HG02610 (cell line): ENCODE results near the gene LSM8.
"Not testable (repeated sequence)": the region's sequence is repeated elsewhere in the genome, so short reads cannot be mapped to it uniquely, and the experiment has no call there.

Experiments
- ATAC-seq: cut with Tn5 transposase; IDR thresholded peaks from one replicate; pipeline ENCODE4 v1.9.1; 2021; ENCODE audit warnings: mild to moderate bottlenecking, moderate library complexity; ENCODE audit not compliant: unreplicated experiment

Gene LSM8

DNA sequence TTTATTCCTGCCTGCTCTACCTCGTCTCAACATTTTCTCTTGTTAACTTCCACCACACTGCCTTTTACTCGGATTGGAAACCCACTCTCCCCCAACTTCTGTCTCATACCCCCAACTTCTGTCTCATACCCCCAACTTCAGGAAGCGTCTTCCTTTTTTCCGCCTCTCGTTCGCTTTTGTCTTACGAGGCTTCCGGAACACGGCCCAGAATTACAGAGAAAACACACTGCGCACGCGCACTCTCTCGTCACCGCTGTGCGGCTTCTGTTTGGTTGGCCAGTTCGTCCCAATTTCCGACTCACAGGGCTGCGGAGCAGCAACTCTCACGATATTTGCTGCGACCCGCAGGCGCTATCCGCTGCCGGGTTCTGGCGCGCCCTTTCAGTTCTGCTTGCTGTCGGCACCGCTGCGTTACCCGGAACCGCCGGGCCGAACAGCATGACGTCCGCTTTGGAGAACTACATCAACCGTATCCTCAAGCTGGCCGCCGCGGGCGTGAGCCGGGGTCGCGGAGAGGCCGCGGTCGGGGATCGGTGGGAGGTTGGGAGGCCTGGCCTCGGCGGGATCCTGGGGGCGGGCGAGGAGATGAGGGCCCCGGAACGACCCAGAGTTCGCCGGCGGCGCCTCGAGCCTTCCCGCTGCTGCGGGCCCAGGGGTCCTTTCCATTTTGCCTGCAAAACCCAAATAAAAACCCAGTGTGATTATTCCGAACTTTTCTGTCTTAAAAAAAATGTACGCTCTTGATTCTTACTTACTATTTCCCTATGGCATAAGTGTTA is at the start of gene LSM8:
Gene LSM8 (plus strand): TSS at position 379 of the 779 bp plus-strand sequence. CDS start 60 bp downstream, at position 439.
- ATAC-seq: peak; percentile 99

DNA sequence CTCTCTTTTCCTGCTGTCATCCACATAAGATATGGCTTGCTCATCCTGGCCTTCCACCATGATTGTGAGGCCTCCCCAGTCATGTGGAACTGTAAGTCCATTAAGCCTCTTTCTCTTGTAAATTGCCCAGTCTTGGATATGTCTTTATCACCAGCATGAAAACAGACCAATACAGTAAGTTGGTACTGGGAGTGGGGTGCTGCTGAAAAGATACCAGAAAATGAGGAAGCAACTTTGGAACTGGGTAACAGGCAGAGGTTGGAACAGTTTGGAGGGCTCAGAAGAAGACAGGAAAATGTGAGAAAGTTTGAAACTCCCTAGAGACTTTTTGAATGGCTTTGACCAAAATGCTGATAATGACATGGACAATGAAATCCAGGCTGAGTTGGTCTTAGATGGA is 49.5 kb upstream of the LSM8 start:
- not testable (repeated sequence) for ATAC-seq

DNA sequence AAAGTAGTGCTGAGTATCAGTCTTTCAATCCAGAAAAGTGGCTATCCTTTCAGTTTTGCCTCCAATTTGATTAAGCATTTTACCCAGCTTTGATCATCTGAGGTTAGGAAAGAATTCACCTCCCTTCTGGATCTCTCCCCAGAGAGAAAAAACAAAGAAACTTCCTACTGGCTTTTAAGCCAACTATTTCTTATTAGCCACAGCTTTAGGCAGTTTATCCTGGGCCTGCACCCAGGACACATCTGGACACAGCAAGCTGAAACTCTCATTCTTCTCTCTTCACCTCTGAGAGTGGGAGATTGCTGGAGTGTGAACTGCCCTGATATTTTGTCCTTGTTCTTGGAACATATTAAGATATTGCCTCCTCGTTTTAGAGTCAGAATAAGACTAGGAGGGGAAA is 43.5 kb upstream of the LSM8 start:
- no peak for ATAC-seq

DNA sequence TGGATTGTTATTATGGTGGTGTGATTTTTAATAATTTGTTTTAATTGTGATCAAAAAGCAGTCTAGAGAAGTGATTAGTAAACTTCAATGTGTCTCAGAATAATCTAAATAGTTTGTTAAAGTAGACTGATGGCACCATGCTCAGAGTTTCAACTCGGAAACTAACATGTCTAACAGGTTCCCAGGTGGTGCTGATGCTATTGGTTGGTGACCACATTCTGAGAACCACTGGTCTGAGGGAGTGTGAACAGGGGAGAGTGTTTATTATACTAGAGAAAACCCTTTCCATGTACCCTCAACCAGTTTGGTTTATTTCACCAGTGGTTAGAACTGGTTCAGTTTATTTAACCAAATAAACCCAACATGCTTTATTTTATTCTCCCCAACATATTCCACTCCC is 42.0 kb upstream of the LSM8 start:
- ATAC-seq: no peak

DNA sequence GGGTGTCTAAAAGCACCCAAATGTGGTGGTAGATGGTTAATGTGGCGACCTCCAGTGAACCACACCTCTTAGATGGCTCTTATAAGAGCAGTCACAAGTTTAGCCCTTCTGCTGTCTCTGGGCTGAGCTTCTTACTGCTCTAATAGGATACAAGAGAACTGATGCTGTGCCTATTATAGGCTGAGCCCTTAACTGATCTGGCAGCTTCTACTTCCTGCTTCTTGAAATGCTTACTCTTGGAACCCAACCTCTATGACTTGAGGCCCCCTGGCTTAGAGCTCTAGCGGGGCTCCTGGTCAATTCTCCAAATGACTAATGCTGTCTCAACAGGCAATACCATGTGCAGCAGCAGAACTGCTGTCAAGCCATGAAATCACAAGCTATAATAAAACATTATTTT is 35.0 kb upstream of the LSM8 start:
- ATAC-seq: peak; percentile 38

DNA sequence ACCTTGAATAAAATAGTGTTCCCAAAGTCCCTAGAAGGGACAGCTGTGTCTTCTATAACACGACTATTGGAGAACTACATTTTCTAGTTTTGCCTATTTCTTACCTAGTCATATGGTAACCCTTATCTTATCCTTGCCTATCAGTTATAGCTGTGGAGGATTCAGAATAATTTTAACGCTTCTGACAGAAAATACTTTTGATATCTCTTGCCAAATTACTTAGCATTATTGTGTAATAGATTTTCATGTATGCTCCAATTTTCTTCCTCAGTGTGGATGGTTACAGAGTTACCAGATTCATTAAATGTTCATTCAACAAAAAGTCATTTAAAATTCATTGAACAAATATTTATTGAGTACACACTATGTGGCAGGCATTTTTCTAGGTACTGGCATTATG is 34.6 kb upstream of the LSM8 start:
- no peak for ATAC-seq

DNA sequence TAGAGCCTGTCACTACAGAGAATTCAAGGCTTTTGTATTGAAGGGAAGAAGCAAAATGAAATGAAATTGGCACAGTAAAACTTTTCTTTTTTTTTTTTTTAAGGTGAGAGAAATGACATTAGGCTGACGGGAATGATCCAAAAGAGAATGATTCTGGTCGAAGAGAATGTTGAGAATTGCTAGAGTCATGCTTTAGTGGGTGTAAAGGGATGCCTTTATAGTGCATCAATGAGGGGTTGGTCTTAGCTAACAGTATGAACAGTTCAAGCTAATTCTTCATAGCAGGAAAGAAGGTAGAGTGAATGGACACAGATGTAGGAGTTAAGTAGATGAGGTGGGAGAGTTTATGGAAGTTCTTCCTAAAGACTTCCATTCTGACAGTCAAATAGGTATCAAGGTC is 32.3 kb upstream of the LSM8 start:
- no peak for ATAC-seq

DNA sequence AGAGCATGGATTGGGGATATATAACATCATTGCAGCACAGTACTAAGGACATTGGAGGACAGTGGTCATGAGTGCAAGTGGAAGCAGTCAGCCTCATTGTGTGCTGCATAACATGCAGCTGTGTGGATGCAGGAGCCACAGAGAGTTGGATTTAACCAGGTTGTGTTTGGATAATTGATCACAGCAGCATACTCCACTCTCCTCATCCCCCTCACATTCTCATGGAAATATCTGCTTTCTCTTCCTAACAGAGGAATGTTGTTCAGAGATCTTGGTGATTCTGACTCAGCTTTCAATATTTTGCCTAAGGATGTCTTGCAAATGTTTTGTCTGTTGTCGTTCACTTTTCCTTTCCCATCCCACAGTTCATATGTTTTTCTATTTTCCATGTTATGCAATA is 31.8 kb upstream of the LSM8 start:
- ATAC-seq: no peak

DNA sequence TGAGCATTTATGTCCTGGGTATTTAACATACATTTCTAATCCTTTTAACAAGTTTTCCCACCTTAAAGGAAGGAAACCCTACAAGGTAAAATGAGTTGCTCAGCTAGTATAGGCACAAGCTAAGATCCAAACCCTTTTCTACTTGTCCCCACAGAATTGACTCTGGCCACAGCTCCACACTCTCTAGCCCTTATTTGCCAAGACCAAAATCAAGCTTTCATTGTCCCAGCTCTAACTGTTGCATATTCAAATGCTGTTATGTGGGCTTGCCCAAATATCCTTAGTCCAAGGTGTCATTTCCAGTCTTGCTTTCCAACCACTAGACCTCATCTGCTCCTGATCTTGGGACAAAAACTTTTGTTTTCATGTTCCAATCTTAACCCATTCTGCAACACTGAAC is 31.3 kb upstream of the LSM8 start:
- no peak for ATAC-seq

DNA sequence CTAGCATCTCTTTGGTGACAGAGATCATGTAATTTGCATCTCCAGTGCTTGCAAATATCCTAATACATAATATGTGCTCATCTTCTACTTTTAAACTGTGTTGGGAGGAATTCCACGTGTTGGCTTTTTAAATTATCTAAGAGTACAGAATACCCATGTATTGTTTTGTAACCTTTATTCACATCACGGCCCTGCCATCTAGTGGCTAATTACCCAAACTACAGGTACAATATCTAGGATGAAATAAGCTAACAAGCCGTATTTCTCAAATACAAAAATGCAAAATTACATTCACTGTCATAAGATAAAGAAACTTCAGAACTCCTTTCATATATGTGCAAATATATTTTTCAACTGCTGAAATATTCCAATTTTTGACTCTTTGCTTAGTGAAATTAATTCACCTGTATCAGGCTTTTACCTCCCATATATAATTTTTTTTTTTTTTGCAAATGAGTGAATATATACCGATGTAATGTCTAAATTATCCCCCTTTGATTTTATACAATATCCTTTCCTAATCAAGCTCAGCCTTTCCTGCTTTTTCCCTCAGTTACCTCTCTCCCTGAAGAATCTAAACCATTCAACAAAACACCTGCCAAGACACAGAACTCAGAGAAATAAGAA is 30.3 kb upstream of the LSM8 start:
- ATAC-seq: peak; percentile 57

DNA sequence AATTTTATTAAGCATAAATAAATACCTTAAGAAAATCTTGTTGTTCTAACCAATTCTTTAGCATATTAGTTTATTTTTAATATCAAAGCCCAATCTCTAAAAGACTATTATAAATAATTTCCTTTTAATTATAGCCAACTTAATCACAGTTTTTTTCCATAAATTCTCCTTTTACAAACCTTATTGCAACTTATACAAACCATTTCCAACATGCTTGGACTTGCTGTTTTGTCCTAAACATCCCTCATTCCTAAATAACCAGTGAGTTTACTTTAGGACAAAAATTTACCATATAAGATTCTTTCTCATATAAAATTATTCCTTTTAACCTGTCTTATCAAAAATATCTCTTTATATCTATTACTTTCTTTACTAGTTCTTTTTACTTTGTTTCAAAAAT is 25.2 kb upstream of the LSM8 start:
- ATAC-seq: no peak

DNA sequence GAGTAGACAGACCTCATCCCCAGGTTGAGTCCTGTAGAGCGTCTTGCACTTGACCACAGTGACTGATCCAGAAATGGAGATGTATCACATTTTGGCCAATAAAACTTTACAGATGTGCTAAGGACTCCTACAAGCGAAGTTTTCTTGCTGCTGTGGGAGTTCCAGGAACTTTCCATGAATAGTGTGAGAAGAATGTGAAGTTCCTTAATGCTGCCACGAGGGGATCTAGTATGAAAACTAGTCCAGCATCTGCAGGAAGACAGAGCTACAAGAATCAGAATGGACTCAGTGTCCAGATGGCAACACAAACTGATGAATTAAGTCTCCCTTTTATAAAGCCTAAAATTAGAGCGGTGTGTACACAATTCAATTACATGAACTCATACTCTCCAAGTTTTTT is 14.8 kb upstream of the LSM8 start:
- ATAC-seq: no peak

DNA sequence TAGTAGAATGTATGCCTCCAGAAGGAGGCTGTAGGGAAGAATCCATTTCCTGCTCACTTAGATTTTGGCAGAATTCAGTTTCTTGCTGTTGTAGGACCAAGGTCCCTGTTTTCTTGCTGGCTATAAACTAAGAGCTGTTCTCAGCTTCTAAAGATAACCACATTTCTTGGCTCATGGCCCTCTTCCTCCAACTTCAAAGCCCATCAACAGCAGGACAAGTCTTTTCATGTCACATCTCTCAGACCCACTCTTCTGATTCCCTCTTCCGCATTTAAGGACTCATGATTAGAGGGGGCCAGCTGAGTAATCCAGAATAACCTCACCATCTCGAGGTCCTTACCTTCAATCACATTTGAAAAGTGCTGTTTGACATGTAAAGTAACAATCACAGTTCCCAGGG is 8.2 kb upstream of the LSM8 start:
- no peak for ATAC-seq

DNA sequence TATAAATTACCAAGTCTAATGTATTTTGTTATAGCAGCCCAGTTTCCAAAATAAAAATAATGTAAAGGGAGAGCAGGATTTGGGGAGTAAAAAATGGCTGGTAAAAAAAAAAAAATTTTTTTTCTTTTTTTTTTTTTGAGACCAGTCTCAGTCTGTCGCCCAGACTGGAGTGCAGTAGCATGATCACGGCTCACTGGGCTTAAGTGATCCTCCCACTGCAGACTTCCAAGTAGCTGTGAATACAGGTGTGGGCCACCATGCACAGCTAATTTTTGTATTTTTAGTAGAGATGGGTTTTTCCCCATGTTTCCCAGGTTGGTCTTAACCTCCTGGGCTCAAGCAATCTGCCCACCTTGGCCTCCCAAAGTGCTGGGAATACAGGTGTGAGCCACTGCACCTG is 4.8 kb upstream of the LSM8 start:
- ATAC-seq: no peak

DNA sequence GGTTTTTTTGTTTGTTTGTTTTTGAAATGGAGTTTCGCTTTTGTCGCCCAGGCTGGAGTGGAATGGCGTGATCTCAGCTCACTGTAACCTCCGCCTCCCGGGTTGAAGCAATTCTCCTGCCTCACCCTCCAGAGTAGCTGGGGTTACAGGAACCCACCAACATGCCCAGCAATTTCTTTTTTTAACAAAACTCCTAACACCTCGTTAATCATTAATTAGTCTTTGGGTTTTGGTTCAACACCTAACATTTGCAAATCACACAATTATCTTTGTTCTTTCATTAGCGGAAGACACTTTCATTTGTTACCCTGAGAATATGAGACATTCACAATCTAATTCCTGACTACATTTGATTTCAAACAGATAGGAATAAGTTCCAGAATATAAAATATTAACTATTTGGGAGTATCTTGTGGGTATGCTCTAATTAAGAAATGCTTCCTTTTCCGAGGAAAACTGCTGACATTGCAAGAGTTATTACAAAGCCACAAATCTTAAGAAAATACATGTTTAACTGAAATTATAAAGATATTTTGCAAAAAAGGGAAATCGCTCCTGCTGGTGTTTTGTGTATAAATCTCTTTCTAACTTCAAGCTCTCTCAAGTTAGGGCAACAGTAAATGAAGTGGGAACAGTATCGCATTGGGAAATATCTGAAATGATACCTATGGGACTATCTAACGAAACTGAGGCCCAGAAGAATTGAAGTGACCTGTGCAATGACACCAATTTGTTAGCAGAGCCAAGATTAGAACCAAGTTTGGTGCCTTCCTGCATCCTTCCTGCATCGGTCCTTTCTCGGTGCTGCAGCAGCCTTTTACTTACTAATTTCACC is 1.2 kb upstream of the LSM8 start:
- ATAC-seq: no peak

DNA sequence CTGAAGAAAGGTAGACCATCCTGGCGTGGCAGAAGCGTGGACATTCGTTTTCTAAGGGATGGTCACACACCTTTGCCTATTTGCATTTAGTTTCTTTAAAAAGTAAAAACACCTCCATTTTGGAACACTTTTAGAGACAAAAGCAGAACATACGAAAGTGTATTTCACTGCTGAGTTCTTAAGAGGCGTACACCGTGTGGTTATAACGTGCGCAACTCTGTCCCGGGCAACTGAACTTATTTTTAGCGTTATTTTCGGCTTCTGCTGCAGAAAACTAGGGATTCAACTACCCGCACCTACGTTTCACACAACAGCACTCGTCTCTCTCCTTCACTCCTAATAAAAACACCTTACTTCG is 557 bp upstream of the LSM8 start:
- ATAC-seq: peak; percentile 2

DNA sequence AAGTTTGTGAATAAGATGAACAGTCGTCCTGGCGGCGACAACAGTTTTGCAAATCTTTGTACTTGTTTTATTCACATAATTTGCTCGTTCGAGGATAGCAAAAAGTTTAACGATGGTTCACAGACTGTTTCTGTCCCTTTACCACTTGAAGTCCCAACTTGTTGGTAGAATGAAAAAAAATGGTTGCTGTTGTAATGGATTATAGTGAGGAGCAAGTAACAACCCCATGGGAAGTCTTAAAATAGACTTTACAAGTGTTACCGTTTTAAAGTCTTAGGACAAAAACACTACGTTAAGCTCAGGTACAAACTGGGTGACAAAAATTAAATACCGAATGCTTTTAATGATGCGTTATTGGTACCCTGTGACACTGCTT is 589 bp downstream of the LSM8 start:
- ATAC-seq: no peak

DNA sequence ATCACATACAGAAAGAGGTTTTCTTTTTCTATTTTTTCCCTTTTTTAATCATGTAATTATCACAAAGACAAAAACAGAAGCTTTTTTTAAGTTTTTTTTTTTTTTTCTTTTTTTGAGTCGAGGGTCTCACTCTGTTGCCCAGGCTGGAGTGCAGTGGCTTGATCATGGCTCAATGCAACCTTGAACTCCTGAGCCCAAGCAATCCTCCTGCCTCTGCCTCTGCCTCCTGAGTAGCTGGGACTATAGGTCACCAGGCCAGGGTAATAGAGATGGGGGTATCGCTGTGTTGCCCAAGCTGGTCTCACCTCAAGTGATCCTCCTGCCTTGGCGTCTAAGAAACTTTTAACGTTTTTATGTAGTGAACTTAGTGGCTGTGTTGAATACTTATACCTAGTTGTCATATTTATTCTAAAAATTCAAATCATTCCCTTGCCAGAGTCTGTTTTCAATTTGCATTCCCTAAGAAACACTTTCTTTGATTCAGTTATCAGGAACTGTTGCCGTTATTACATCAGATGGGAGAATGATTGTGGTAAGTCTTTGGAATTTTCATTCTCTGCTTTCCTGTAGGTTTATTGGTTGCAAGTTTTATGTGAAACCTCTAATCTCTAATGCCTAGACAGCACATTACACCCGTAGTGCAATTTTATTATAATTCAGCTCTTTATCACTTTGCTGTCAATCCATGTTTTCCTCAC is 1.3 kb downstream of the LSM8 start:
- ATAC-seq: no peak

DNA sequence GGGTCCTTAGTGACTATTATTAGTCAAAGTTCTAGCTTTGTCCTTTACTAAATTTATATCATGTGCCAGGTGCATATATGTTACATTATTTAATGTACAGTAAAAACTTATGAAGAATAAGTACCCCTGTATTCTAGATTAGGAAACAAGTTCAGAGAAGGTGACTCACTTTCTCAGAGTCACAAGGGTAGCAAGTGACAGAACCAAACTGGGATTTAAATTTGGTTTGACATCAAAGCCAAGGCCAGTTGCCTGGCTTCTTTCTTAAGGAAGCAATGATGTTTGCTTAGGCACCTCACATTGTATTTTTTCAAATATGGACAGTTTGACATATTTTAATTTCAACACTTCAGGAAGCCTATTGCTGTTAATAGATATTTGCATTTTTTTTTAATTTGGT is 2.5 kb downstream of the LSM8 start:
- no peak for ATAC-seq

DNA sequence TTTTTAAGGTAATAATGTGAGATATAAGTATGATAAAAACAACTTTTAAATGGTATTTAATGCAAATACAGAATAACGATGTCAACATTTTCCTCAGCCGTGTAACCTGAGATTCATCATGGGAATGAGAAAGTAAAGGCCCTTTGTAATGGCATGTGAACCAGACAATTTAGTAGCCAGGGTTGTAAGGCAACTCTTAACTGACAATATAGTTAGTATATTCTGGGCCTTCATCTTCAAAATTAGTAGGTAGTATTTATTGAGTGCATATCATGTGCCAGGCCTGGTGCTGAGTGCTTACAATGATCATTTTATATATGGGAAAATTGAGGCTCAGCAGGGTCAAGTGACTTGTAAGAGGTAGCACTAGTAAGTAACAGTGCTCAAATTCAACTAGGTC is 10.6 kb downstream of the LSM8 start:
- no peak for ATAC-seq

DNA sequence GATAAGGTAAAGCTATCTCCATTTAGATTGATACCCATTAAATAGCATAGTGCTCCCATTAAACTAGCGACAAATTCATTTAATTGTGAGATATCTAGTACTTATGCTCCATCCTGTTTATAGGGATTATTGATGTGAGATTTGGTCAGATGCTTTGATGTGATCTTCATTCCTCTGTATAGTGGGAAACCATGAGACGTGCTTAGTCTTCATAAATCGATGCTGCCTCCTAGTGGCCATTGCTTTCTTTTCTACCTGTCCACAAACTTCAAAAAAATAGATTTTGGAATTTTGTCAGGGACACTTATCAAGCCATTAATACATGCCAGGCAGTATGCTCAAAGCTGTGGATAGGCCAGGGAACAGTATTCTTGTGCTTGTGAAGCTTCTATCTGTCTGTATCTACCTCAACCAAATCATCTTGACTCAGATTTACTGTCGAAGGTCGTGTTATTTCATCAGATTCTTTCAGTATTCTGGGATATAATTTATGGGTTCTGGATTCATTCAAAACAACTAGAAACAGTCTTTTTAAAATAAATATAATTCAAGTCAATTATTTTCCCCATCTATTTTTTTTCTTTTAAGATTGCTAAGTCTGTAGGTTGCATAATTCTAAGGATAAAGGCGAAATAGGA is 12.0 kb downstream of the LSM8 start:
- peak; percentile 77 for ATAC-seq
